Epithelial cell of proximal tubule (primary cell): Measurements from ENCODE around the gene MMGT1. TPM values are rescaled to one million over a fixed set of nuclear protein-coding genes. Genes with fewer than 3 reads are reported as not detected.

ENCODE experiments used
- DNase-seq: peaks from one replicate; pipeline ENCODE4 v3.0.0-alpha.2; 2011; ENCODE audit warnings: low read depth
- H3K4me3 ChIP-seq: 2 replicates; pipeline ENCODE4 v1.5.1; 2011; ENCODE audit warnings: low read depth, mild to moderate bottlenecking, low read length
- CTCF ChIP-seq: conservative IDR thresholded peaks from 2 replicates; pipeline ENCODE4 v1.5.1; 2012; ENCODE audit warnings: low read depth, mild to moderate bottlenecking, low read length
- total RNA-seq: library from RNA; depleted of rRNA; stranded (reverse); fragments of >200 nt; gene quantifications from 2 replicates; pipeline ENCODE4 v1.2.3, GENCODE V29; 2015

The MMGT1 gene
- total RNA-seq, 1 donor from 2014 or later = 16.5 TPM

- peak overlapping the region; percentile 74 for H3K4me3 ChIP-seq
- DNase-seq = no peak
- TF ChIP-seq CTCF = no peak
These were observed 12.2 kb upstream of the MMGT1 start for GRCh38 chrX:135985973-135986310.

- no peak for DNase-seq
- no peak for TF ChIP-seq CTCF
- peak within 1 kb of the TSS; percentile 74 for H3K4me3 ChIP-seq
These were observed 11.6 kb upstream of the MMGT1 start, which contains the start of gene SLC9A6 for GRCh38 chrX:135985157-135985972. Gene SLC9A6, plus strand, starts transcription at chrX:135985435. Its CDS starts 224 bp downstream, at chrX:135985659.

GRCh38 chrX:135984791-135985156 lies 11.0 kb upstream of the MMGT1 start:
- no peak for TF ChIP-seq CTCF
- peak overlapping the region; percentile 74 for H3K4me3 ChIP-seq
- no peak for DNase-seq

GRCh38 chrX:135984256-135984655 lies 10.5 kb upstream of the MMGT1 start:
- TF ChIP-seq CTCF = no peak
- DNase-seq = no peak
- peak overlapping the region; percentile 74 for H3K4me3 ChIP-seq

- H3K4me3 ChIP-seq = no peak overlapping the region
- no peak for DNase-seq
- TF ChIP-seq CTCF = no peak
These were observed 9.1 kb upstream of the MMGT1 start for GRCh38 chrX:135982860-135983259.

GRCh38 chrX:135981668-135982067 lies 7.9 kb upstream of the MMGT1 start:
- no peak for DNase-seq
- TF ChIP-seq CTCF = no peak
- no peak overlapping the region for H3K4me3 ChIP-seq

- DNase-seq = no peak
- no peak for TF ChIP-seq CTCF
- no peak overlapping the region for H3K4me3 ChIP-seq
These were observed 7.2 kb upstream of the MMGT1 start for GRCh38 chrX:135981010-135981409.
